Lower lobe of right lung (tissue), 2 donors: ENCODE measurements around the gene KRT17. TPM values are rescaled to one million over a fixed set of nuclear protein-coding genes. Genes with fewer than 3 reads are reported as not detected.
"Not testable (repeated sequence)": the region's sequence is repeated elsewhere in the genome, so short reads cannot be mapped to it uniquely, and the experiment has no call there.

Experiments used
- ATAC-seq, 2 donors: fragments of 200-7000 bp; cut with Tn5 transposase; one replicate each; pipeline ENCODE4 v1.9.1; 2020 to 2022; ENCODE audit warnings: mild to moderate bottlenecking in 2 of 2, moderate library complexity in 2 of 2
- DNase-seq: peaks from one replicate; pipeline ENCODE4 v3.0.0-alpha.2; 2020
- H3K27ac ChIP-seq: fragments of 200-600 bp; one replicate; pipeline ENCODE4 v1.8.0; 2022
- H3K27me3 ChIP-seq: fragments of 200-600 bp; one replicate; pipeline ENCODE4 v1.8.0; 2022; ENCODE audit warnings: low read depth
- H3K36me3 ChIP-seq: fragments of 200-600 bp; one replicate; pipeline ENCODE4 v1.8.0; 2022; ENCODE audit warnings: mild to moderate bottlenecking
- H3K4me1 ChIP-seq: fragments of 200-600 bp; one replicate; pipeline ENCODE4 v1.8.0; 2022
- H3K4me3 ChIP-seq: fragments of 200-600 bp; one replicate; pipeline ENCODE4 v1.8.0; 2022; ENCODE audit warnings: mild to moderate bottlenecking
- H3K9me3 ChIP-seq: fragments of 200-600 bp; one replicate; pipeline ENCODE4 v1.8.0; 2022
- intact Hi-C: fragments of 100-400 bp; cut with DNase I; formaldehyde crosslinking; loops from one replicate; pipeline ENCODE4 v1.11.0; 2022
- total RNA-seq: library from RNA; stranded (reverse); fragmentation: NEBNext Ultra II Directional; extraction: Animal tissue kit (Norgen Biotek cat#: 25700); gene quantifications from one replicate; pipeline ENCODE4 v1.2.1, GENCODE V29; 2021
- TF ChIP-seq, protein P1 (sequence below): fragments of 200-600 bp; IDR thresholded peaks from one replicate; pipeline ENCODE4 v1.8.0; 2022; ENCODE audit warnings: antibody characterized with exemption, mild to moderate bottlenecking
- donor health status: DM: no; HTN: yes; CAD: no; lungs with severe emphysema.

Gene KRT17
- total RNA-seq, 1 donor from 2014 or later = 2.6 TPM

DNA sequence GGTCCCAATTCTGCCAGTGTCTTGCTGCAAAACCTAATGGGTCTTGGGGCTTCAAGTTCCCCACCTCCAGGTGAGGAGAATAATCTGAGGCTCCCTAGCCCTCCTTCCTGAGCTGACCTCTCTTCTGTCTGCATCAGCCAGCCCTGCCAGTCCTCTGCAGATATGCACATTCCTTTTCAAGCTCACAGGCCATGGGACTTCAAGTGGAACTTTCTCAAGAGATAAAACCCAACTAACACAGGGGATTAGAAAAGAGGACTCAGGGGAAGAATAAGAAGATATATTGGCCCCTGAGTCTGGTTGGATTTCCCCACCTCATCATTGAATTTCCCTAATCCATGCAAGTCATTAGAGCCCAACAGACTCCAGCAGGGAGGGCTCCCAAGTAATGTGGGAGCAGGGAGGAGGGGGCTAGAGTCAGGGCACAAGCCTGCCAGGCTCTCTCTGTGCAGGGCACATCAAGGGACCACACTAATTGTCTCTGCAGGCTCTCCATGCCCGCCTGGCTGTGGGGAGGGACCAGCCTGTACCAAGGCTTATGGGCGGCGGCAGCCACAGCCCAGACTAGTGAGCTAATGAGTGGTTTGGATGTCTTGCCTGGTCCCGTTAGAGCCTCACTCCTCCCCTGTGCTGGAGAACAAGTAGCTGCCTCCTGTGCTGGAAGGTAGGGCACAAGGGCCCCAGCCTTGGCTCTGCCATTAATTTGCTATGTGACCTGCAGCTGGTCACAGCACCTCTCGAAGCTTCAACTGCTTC lies 38.9 kb downstream of the KRT17 start:
- TF ChIP-seq, protein P1, sequence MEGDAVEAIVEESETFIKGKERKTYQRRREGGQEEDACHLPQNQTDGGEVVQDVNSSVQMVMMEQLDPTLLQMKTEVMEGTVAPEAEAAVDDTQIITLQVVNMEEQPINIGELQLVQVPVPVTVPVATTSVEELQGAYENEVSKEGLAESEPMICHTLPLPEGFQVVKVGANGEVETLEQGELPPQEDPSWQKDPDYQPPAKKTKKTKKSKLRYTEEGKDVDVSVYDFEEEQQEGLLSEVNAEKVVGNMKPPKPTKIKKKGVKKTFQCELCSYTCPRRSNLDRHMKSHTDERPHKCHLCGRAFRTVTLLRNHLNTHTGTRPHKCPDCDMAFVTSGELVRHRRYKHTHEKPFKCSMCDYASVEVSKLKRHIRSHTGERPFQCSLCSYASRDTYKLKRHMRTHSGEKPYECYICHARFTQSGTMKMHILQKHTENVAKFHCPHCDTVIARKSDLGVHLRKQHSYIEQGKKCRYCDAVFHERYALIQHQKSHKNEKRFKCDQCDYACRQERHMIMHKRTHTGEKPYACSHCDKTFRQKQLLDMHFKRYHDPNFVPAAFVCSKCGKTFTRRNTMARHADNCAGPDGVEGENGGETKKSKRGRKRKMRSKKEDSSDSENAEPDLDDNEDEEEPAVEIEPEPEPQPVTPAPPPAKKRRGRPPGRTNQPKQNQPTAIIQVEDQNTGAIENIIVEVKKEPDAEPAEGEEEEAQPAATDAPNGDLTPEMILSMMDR = no peak
- intact Hi-C loops = no loop called here
- H3K27ac ChIP-seq = no peak overlapping the region
- no peaks in the 10 kb centered on the region for H3K36me3 ChIP-seq
- no peaks in the 10 kb centered on the region for H3K27me3 ChIP-seq
- no peaks in the 10 kb centered on the region for H3K9me3 ChIP-seq
- no peaks in the 10 kb centered on the region for H3K4me1 ChIP-seq
- DNase-seq (no peak), ATAC-seq (peak in 1 of 2 donors; percentile 8)
- no peak overlapping the region for H3K4me3 ChIP-seq

DNA sequence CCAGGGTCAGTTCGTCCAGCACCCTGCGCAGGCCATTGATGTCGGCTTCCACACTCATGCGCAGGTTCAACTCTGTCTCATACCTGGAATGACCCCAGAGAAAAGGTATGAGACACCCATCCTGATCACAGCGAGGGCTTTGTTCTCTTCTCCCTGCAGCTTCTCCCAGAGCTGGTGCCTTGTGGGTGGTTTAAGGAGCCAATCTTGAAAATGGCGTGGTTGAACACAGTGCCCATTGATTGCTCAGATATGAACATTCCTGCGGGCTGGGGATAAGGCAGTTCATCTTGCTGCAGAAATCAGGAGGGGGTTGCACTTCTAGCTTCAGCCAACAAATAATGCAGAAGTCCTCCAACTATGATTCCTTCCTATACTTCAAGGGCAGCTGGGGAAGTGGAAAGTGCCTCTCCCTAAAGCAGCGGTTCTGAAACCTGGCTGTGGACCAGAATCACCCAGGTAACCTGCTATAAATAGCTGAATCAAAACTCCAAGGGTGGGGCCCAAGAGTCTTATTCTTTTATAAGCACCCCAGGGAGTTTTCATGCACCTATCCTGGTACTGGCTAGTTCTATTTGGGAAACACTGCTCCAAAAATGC lies 39.9 kb downstream of the KRT17 start:
- H3K4me1 ChIP-seq, DNase-seq, intact Hi-C loops, H3K36me3 ChIP-seq, ATAC-seq, H3K4me3 ChIP-seq, H3K27ac ChIP-seq, H3K9me3 ChIP-seq, H3K27me3 ChIP-seq: not testable (repeated sequence)

DNA sequence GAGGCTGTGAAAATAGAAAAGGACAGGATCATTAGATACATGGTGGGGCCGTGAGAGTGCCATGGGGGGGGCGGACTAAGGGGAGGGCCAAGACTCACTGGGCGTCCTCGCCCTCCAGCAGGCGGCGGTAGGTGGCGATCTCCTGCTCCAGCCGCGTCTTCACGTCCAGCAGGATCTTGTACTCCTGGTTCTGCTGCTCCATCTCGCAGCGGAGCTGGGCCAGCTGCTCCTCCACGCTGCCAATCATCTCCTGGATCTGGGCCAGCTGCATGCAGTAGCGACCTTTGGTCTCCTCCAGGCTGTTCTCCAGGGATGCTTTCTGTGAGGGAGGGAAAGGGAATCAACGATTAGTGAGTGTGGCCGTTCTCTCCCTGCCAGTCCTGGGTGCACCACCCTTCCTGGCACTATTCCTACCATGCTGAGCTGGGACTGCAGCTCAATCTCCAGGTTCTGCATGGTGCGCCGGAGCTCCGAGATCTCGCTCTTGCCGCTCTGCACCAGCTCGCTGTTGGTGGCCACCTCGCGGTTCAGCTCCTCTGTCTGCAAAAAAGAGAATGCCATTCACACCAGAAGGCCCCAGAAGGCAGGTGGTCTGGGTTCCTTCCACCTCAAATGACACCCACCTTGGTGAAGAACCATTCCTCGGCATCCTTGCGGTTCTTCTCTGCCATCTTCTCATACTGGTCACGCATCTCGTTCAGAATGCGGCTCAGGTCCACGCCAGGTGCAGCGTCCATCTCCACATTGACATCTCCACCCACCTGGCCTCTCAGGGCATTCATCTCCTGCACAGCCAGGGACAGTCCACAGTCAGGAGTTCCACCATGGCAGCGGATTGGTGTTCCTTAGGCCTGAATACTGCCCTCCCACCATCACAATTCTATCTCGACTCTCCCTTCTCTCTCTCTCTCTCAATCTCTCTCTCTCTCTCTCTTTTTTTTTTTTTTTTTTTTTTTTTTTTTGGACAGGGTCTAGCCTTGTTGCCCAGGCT lies 40.9 kb downstream of the KRT17 start:
- DNase-seq (no peak), ATAC-seq (no peak)
- Histone ChIP-seq H3K36me3 (no peaks in the 10 kb centered on the region), H3K4me3 (no peak overlapping the region), H3K9me3 (no peaks in the 10 kb centered on the region), H3K27me3 (no peaks in the 10 kb centered on the region), H3K27ac (no peak overlapping the region), H3K4me1 (no peaks in the 10 kb centered on the region)
- intact Hi-C loops = no loop called here
- TF ChIP-seq, protein P1 = no peak

DNA sequence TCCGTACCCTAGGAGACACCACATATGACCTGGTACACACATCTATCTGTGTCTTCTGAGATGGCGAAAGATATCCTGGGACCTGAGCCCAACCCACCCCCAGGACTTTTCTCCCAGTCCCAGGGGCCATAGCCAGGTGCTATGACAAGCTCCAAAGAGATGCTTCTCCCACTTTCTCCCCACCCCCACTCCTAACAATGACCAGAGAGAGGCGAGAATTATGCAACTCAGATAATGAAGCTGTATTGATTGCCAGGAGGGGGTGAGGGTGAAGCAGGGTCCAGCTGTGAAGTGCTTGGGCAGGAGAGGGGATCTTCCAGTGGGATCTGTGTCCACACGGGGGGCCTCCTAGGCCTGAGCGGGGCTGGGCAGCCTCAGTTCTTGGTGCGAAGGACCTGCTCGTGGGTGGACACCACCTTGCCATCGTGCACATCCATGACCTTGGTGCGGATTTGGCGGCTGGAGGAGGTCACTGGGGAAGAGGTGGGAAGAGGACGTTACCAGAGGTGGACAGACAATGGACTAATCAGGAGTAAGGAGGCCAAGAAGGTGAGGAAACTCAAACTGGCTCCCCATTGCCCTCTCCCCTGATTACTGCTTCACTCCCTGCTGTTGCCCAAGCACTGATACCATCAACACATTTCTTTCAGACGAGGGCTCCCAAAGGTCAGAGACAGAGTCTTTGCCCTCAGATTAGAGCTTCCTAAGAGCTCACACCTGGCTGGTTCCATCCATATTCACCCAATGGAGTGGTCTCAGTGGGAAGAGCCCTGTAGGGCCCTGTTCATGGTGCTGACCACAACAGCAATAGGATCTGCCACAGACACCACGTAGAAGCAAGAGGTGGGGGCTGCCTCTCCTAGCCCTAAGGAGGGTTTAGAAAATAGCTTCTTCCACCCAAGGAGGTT lies 42.1 kb downstream of the KRT17 start:
- H3K9me3 ChIP-seq, ATAC-seq, H3K36me3 ChIP-seq, DNase-seq, H3K27me3 ChIP-seq, intact Hi-C loops, H3K4me1 ChIP-seq, H3K4me3 ChIP-seq, H3K27ac ChIP-seq: not testable (repeated sequence)

DNA sequence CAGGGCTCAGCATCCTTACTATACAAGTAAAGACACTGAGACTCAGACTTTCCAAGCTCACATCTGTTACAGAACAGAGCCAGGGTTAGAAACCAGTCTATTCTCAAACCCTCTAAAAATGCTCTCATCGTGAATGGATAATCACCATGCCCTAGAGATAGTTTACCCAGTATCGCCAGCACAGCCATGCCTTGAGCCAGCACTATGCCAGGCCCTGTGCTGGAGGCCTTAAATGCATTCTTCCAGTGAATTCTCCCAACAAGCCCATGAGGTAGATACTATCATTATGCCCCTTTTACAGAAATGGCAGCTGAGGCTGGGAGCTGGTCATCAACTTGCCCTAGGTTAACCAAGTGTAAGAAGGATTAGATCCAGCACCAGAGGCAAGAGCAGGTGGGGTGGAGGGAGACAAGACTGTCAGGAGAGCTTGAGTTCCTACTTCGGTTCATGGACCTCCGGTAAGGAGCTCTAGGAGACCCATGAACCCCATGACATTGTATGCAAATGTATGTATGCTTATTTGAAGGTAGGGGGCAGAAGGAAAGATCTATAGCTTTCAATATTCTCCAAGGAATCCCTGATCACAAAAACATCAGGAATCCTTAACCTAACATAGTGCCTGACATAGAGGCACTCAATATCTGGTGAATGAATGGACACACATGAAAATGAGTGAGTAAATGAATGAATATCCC lies 42.9 kb downstream of the KRT17 start:
- Histone ChIP-seq H3K27ac (no peak overlapping the region), H3K4me3 (no peak overlapping the region), H3K4me1 (no peaks in the 10 kb centered on the region), H3K9me3 (no peaks in the 10 kb centered on the region), H3K27me3 (peaks cover 3% of the 10 kb centered on the region), H3K36me3 (no peaks in the 10 kb centered on the region)
- ATAC-seq (no peak), DNase-seq (no peak)
- TF ChIP-seq, protein P1 = no peak
- intact Hi-C loops = no loop called here
